GM12874 (cell line): ENCODE measurements around the gene HAO2.

Experiments
- TF ChIP-seq, protein P1 (sequence below): IDR thresholded peaks from 2 replicates; pipeline ENCODE4 v1.5.1; 2011; ENCODE audit warnings: low read depth, mild to moderate bottlenecking, control low read depth, low read length, moderate library complexity; ENCODE audit not compliant: insufficient read depth

Gene HAO2

DNA sequence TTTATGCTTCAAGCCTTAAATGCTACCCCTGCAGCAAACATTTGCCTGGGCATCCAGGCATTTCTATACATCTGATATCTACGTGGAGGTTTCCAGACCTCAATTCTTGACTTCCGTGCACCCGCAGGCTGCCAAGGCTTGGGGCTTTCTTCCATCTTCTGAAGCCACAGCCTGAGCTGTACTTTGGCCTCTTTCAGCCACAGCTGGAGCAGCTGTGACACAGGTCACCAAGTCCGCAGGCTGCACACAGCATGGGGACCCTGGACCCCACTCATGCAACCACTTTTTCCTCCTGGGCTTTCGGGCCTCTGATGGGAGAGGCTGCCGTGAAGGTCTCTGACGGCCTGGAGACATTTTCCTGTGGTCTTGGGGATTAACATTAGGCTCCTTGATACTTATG lies 5.4 kb upstream of the HAO2 start:
- TF ChIP-seq, protein P1, sequence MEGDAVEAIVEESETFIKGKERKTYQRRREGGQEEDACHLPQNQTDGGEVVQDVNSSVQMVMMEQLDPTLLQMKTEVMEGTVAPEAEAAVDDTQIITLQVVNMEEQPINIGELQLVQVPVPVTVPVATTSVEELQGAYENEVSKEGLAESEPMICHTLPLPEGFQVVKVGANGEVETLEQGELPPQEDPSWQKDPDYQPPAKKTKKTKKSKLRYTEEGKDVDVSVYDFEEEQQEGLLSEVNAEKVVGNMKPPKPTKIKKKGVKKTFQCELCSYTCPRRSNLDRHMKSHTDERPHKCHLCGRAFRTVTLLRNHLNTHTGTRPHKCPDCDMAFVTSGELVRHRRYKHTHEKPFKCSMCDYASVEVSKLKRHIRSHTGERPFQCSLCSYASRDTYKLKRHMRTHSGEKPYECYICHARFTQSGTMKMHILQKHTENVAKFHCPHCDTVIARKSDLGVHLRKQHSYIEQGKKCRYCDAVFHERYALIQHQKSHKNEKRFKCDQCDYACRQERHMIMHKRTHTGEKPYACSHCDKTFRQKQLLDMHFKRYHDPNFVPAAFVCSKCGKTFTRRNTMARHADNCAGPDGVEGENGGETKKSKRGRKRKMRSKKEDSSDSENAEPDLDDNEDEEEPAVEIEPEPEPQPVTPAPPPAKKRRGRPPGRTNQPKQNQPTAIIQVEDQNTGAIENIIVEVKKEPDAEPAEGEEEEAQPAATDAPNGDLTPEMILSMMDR = no peak

DNA sequence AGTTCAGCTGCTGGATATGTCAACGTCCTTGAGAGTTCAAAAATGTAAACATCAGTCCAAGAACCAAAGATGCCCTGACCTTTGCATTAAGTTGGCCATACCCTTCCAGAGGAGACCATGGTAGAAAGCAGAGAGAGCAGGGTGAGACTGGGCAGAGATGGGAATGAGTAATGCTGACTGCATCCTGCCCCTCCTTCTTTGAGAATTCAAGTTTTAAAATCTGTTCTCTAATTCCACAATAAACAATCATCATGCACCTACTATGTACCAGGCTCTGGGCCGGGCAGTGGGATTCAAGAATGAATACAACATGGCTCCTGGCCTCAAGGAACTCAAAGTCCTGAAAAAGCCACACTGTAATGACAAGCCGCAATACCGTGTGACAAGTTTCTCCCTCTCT lies 3.9 kb upstream of the HAO2 start:
- TF ChIP-seq, protein P1 = no peak

DNA sequence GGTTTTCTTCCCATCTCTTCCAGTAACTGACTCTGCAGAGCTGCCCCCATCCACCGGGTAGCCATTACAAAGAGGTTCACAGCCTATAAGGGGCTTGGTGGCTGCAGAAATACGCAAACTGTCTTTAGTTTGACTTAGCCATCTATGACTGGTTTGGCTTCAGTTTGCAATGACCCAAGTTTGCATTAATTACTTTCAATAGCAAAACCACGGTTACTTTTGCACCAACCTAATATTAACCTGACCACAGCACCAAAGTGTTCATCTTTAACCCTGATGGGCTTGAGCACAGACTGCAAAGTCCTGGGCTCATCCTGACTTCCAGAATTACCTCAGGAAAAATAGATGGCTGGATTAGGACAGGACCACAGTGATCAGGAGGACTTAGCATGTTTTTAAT lies 2.2 kb upstream of the HAO2 start:
- TF ChIP-seq, protein P1 = no peak

DNA sequence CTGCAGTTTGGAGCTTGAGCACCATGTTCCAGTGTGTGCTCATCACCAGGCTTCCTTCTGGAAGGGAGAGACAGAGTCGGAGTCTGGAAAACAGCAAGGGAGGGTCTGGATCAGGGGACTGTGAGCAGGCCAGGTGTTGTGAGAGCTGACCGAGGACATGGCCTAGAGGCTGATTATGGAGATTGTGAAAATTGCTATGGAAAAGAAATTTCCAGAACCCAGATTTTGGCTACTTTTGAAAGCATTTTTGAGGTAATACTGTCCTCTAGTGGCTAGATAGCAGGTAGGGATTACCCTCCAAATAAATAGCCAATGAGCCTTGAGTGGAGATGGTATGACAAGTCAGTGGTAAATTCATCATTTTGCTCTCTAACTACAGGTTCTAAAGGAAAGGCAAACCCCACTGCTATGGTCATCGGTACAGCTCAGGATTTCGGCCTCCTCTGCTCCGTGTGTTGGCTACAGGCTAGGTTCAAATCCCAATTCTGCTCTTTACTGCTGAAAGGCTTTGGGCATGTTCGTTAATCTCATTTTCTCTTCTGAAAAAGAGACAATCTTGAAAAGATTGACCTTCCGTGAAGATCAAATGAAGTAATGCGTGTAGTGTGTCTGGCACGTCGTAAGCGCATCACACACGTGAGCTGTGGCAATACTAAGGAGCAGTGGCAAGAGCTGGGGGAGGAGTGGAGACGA lies 1.0 kb upstream of the HAO2 start:
- TF ChIP-seq, protein P1 = peak; percentile 90

DNA sequence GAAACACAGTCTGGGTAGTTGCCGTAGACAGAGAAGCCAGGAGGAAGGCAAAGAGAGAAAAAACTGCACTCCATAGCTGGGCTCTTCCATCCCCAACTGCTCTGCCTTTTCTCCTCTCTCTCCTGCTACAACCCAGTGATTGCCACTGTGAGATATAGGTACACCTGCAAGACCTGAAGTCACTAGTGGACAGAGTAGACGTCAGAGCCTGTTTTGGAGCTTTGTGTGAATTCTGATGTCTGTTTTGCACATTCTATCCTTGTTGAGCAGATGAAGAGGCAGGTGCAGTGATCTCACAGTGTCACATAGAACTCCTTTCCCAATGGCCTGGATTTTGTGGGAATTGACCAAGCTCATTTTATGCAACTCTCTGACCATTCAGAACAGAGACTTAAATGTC lies 2.2 kb downstream of the HAO2 start:
- TF ChIP-seq, protein P1 = no peak

DNA sequence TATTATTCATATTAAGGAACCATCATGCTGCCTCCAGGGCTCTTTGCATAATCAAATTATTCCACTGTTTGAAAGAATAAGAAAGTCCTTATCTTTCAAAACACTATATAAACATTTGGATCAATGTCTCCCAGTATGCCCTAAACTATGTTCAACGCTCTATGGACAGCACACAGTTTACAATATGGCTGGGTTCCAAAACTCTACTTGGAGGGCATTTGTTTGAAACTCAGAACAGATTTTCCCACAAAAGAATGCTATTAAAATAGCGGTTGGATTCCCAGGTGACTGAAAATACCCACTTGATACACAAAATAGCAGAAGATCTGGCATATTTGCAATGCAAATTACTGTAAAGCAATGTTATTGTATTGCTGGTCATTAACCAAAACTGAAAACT lies 3.2 kb downstream of the HAO2 start:
- TF ChIP-seq, protein P1 = no peak

DNA sequence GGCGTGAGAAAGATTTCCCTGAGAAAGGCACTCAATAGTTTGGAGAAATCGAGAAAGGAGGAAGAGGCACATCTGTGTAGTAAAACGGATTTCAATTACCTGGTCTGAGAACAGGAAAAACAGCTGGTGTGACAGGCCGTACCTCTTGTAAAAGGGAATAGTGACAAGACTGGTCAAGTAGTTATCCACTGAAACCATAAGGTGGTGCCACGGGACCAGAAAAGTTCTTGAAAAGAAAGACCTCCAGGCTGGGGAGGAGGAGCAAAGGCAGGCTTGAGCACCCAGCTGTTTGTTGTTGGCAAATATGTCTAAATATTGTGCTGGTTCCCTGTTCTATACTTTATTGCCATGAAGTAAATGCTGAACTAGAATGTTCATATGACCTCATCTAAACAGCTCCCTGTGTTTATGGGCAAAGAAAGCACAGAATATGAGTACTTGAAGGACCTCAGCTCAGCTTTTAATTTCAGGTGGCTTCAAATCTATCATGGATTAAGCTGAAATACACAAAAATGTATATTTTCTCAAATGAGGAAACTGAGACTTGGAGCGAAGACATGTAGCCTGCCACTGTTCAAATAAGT lies 4.0 kb downstream of the HAO2 start:
- TF ChIP-seq, protein P1 = peak; percentile 36; the same call in 1 of the 2 replicates
